HG03175 (cell line): Measurements from ENCODE around the gene ARRB1.
"Not testable (repeated sequence)": the region's sequence is repeated elsewhere in the genome, so short reads cannot be mapped to it uniquely, and the experiment has no call there.

Experiments
- ATAC-seq: cut with Tn5 transposase; IDR thresholded peaks from one replicate; pipeline ENCODE4 v1.9.1; 2021; ENCODE audit warnings: mild to moderate bottlenecking, moderate library complexity; ENCODE audit not compliant: unreplicated experiment

Gene ARRB1

GRCh38 chr11:75371949-75372876 is 20.8 kb upstream of the ARRB1 start:
- no peak for ATAC-seq

- no peak for ATAC-seq
Measured at GRCh38 chr11:75369560-75370255, 18.2 kb upstream of the ARRB1 start.

GRCh38 chr11:75366826-75367225 is 15.4 kb upstream of the ARRB1 start:
- ATAC-seq: not testable (repeated sequence)

GRCh38 chr11:75365711-75366181 is 14.3 kb upstream of the ARRB1 start:
- ATAC-seq: no peak

- not testable (repeated sequence) for ATAC-seq
Measured at GRCh38 chr11:75362285-75362684, 10.8 kb upstream of the ARRB1 start.

- no peak for ATAC-seq
Measured at GRCh38 chr11:75356613-75357012, 5.2 kb upstream of the ARRB1 start.

GRCh38 chr11:75355051-75355450 is 3.6 kb upstream of the ARRB1 start:
- ATAC-seq: no peak

GRCh38 chr11:75352588-75353206 is 1.2 kb upstream of the ARRB1 start:
- no peak for ATAC-seq

- no peak for ATAC-seq
Measured at GRCh38 chr11:75351791-75352587, 528 bp upstream of the ARRB1 start.

- ATAC-seq: no peak
Measured at GRCh38 chr11:75350743-75351540, 519 bp downstream of the ARRB1 start.

GRCh38 chr11:75350122-75350742 is 1.2 kb downstream of the ARRB1 start:
- no peak for ATAC-seq

- no peak for ATAC-seq
Measured at GRCh38 chr11:75349521-75350116, 1.8 kb downstream of the ARRB1 start.

- no peak for ATAC-seq
Measured at GRCh38 chr11:75347781-75348566, 3.5 kb downstream of the ARRB1 start.

- ATAC-seq: no peak
Measured at GRCh38 chr11:75346912-75347647, 4.4 kb downstream of the ARRB1 start.

GRCh38 chr11:75346296-75346695 is 5.2 kb downstream of the ARRB1 start:
- no peak for ATAC-seq

- ATAC-seq: no peak
Measured at GRCh38 chr11:75345455-75346160, 5.9 kb downstream of the ARRB1 start.
